H1 (cell line): Measurements from ENCODE around the gene RPL3. TPM values are rescaled to one million over a fixed set of nuclear protein-coding genes. Genes with fewer than 3 reads are reported as not detected.

Experiments
- BCL11A ChIP-seq, 2 experiments: IDR thresholded peaks; one replicate each; pipeline ENCODE4 v1.6.1; 2011; ENCODE audit warnings: low read depth in 2 of 2, low read length in 2 of 2, mild to moderate bottlenecking in 2 of 2
- E2F6 ChIP-seq: IDR thresholded peaks from 2 replicates; pipeline ENCODE4 v1.6.1; 2012; ENCODE audit warnings: inconsistent platforms
- FOSL1 ChIP-seq: IDR thresholded peaks from 2 replicates; pipeline ENCODE4 v1.6.1; 2011; ENCODE audit warnings: mild to moderate bottlenecking, low read depth, low read length, moderate library complexity; ENCODE audit not compliant: insufficient read depth
- GTF2F1 ChIP-seq: IDR thresholded peaks from 2 replicates; pipeline ENCODE4 v1.6.1; 2012; ENCODE audit warnings: low read depth, low read length, improper control_type of control experiment, borderline replicate concordance
- JUN ChIP-seq: IDR thresholded peaks from 2 replicates; pipeline ENCODE4 v1.6.1; 2011; ENCODE audit warnings: low read depth, mild to moderate bottlenecking, improper control_type of control experiment, low read length
- JUND ChIP-seq: IDR thresholded peaks from 2 replicates; pipeline ENCODE4 v1.6.1; 2011; ENCODE audit warnings: mild to moderate bottlenecking, improper control_type of control experiment, low read length
- SRF ChIP-seq: IDR thresholded peaks from 2 replicates; pipeline ENCODE4 v1.6.1; 2011; ENCODE audit warnings: mild to moderate bottlenecking, low read depth, low read length, moderate library complexity
- SUZ12 ChIP-seq: fragments of 200-600 bp; sonication (generic); IDR thresholded peaks from 2 replicates; pipeline ENCODE4 v1.6.1; 2012; ENCODE audit warnings: mild to moderate bottlenecking, inconsistent platforms, low read length, moderate library complexity, mixed read lengths
- polyA plus RNA-seq, 7 experiments: library from polyadenylated mRNA; depleted of rRNA in 3 of 7; stranded (reverse) in 5 of 7; unstranded in 2 of 7; fragments of >200 nt in 5 of 7; fragments of 200-250 nt in 2 of 7; gene quantifications; 1 replicate in 5 of 7; 2 replicates in 1 of 7; 4 replicates in 1 of 7; pipeline versions ENCODE4 v1.2.1 to v1.2.3, GENCODE V29; 2011 to 2013; ENCODE audit warnings: missing spikeins in 2 of 7, mixed read lengths in 2 of 7
- total RNA-seq: library from RNA; stranded (reverse); fragmentation: NEBNext Ultra II Directional; extraction: Animal tissue kit (Norgen Biotek cat#: 25700); gene quantifications from 2 replicates; pipeline ENCODE4 v1.2.1, GENCODE V29; 2021

Gene RPL3
- total and polyA plus RNA-seq, 2 of the 8 experiments (the other 6 are each of a cell fraction or from before 2014, with no cell fraction given), result 2,865 to 5,466 TPM

DNA sequence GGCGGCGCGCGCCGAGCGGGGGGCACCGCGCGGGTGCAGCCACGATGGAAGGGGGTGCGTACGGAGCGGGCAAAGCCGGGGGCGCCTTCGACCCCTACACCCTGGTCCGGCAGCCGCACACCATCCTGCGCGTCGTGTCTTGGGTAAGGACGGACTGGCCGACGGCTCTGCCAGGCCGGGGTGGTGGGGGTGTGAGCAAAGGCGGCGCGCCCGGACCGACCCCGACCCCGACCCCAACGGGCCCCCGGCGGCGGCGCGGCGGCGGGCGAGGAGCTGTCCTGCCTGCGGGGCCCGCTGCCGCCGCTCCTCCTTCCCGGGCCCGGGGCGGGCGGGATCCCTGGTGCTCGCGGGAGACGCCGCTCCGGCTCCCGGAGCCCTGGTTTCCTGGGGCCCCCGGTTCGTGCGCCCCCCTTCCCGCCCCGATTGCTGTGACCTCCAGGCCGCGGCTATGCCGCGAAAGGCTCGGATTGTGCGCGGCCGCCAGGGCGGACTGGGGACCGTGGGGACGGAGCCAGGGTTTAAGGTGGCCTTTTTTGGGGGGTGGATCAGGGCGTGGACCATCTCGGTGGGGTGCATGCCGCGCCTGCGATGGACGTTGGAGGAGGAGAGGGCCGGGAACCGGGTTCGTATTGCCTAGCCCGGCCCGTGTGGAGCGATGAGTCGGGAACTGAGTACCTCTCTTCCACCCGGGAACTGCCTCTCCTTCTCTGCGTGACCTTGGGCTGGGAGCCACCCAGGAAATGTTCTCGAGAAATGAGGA is 30.7 kb upstream of the RPL3 start, which contains the start of gene SYNGR1 (continued):
- TF ChIP-seq FOSL1, result no peak
- TF ChIP-seq JUN, result no peak
- TF ChIP-seq SUZ12, result peak; percentile 25; the same call in 1 of the 2 replicates
- TF ChIP-seq E2F6, result no peak
- no peak for TF ChIP-seq JUND
- TF ChIP-seq BCL11A (IDR thresholded peaks at IDR 0.05; ENCODE audit: low read depth in 2 of 2, low read length in 2 of 2), result no peak
- no peak for TF ChIP-seq SRF
- no peak for TF ChIP-seq GTF2F1
